T-cell (primary cell): ENCODE results near the gene ARGFX. TPM values are rescaled to one million over a fixed set of nuclear protein-coding genes. Genes with fewer than 3 reads are reported as not detected.
"Not testable (repeated sequence)": the region's sequence is repeated elsewhere in the genome, so short reads cannot be mapped to it uniquely, and the experiment has no call there.

Source experiments
- ATAC-seq, 4 experiments: fragments of 200-7000 bp in 3 of 4; fragments of 150-1000 bp in 1 of 4; cut with Tn5 transposase; replicated peaks in 1 of 4; 1 replicate in 3 of 4; 2 replicates in 1 of 4; pipeline ENCODE4 v1.10.0; 2021; ENCODE audit warnings: moderate library complexity in 3 of 4, mild to moderate bottlenecking in 2 of 4, moderate number of reproducible peaks in 1 of 4
- CTCF ChIA-PET, 2 donors: fragments of 300-600 bp; sonication (Branson Sonifier 250); formaldehyde crosslinking; loops; one replicate each; lab custom pipeline; 2022; ENCODE audit warnings: antibody characterized with exemption in 2 of 2; lab: Charles Lee
- POLR2A ChIA-PET, 2 donors: fragments of 300-600 bp; sonication (Branson Sonifier 250); formaldehyde crosslinking; loops; one replicate each; lab custom pipeline; 2022; ENCODE audit warnings: antibody characterized with exemption in 2 of 2; lab: Charles Lee
- DNase-seq, 35 experiments: peaks; one replicate each; pipeline versions ENCODE4 v3.0.0 to v3.0.0-alpha.2; 2013 to 2023
- H3K27ac ChIP-seq: one replicate; pipeline ENCODE4 v1.5.1; 2013; ENCODE audit warnings: low read length
- H3K27me3 ChIP-seq, 2 experiments: replicated peaks in 1 of 2; 1 replicate in 1 of 2; 2 replicates in 1 of 2; pipeline versions ENCODE4 v1.6.1 to v1.7.0; 2013; ENCODE audit warnings: low read length in 1 of 2, mixed read lengths in 1 of 2; ENCODE audit not compliant: control insufficient read depth in 2 of 2, insufficient read depth in 2 of 2; ENCODE audit errors: extremely low read depth in 1 of 2
- H3K36me3 ChIP-seq, 2 donors: 1 replicate in 1 of 2; 2 replicates in 1 of 2; pipeline versions ENCODE4 v1.6.1 to v1.7.0; 2013; ENCODE audit warnings: low read length in 1 of 2; ENCODE audit not compliant: control insufficient read depth in 2 of 2, insufficient read depth in 1 of 2; ENCODE audit errors: extremely low read depth in 1 of 2
- H3K4me1 ChIP-seq, 2 experiments: 1 replicate in 1 of 2; 2 replicates in 1 of 2; pipeline versions ENCODE4 v1.6.1 to v1.7.0; 2013; ENCODE audit warnings: low read length in 2 of 2, mixed read lengths in 1 of 2; ENCODE audit not compliant: insufficient read depth in 2 of 2, control insufficient read depth in 1 of 2; ENCODE audit errors: extremely low read depth in 1 of 2
- H3K4me3 ChIP-seq, 2 donors: 1 replicate in 1 of 2; 2 replicates in 1 of 2; pipeline versions ENCODE4 v1.5.1 to v1.7.0; 2013; ENCODE audit warnings: mild to moderate bottlenecking in 2 of 2, low read length in 1 of 2, moderate library complexity in 1 of 2; ENCODE audit not compliant: control insufficient read depth in 1 of 2; ENCODE audit errors: extremely low read depth in 1 of 2
- H3K9me3 ChIP-seq: 2 replicates; pipeline ENCODE4 v1.7.0; 2013
- H3K27ac Mint-ChIP-seq, 2 donors: one replicate each; pipeline ENCODE4 v1.8.0; 2020 to 2021; ENCODE audit warnings: mild to moderate bottlenecking in 2 of 2, mixed read lengths in 2 of 2
- H3K27me3 Mint-ChIP-seq, 2 donors: one replicate each; pipeline ENCODE4 v1.8.0; 2021 to 2022; ENCODE audit warnings: mixed read lengths in 2 of 2
- H3K36me3 Mint-ChIP-seq: one replicate; pipeline ENCODE4 v1.8.0; 2021; ENCODE audit warnings: mixed read lengths
- H3K4me1 Mint-ChIP-seq, 3 donors: one replicate each; pipeline ENCODE4 v1.8.0; 2020 to 2022; ENCODE audit warnings: mixed read lengths in 3 of 3, mild to moderate bottlenecking in 1 of 3
- H3K4me3 Mint-ChIP-seq, 3 donors: one replicate each; pipeline ENCODE4 v1.8.0; 2020 to 2022; ENCODE audit warnings: mild to moderate bottlenecking in 3 of 3, mixed read lengths in 3 of 3, moderate library complexity in 3 of 3
- H3K9me3 Mint-ChIP-seq, 3 donors: one replicate each; pipeline ENCODE4 v1.8.0; 2020 to 2022; ENCODE audit warnings: mixed read lengths in 3 of 3
- WGBS: methylation state at CpG from one replicate; pipeline ENCODE4 v1.1.5; 2013; ENCODE audit warnings: missing lambda C conversion rate; ENCODE audit not compliant: insufficient coverage; 5-methylcytosine and 5-hydroxymethylcytosine counted together
- total RNA-seq, 35 experiments: library from RNA in 6 of 35; stranded (reverse) in 6 of 35; fragments of 120-200 nt in 1 of 35; gene quantifications; one replicate each; pipeline versions ENCODE4 v1.2.1 to v1.2.4 and lab custom pipeline; 2013 to 2026

ARGFX gene
- total RNA-seq, 5 donors from 2014 or later (not counting 1 experiment from before 2014, with no cell fraction given): not detected

GRCh38 chr3:121594850-121595249, 27.1 kb downstream of the ARGFX start:
- ChIA-PET POLR2A (no interaction called here), CTCF (no interaction called here)
- Histone ChIP-seq H3K36me3 (no peaks in the 10 kb centered on the region), H3K27ac (no peak overlapping the region), H3K27me3 (no peaks in the 10 kb centered on the region), H3K4me1 (no peaks in the 10 kb centered on the region), H3K4me3 (no peak overlapping the region), H3K9me3 (no peaks in the 10 kb centered on the region)
- Mint-ChIP-seq H3K36me3 (no peaks in the 10 kb centered on the region), H3K27ac (no peak overlapping the region), H3K9me3 (no peaks in the 10 kb centered on the region), H3K27me3 (no peaks in the 10 kb centered on the region), H3K4me1 (no peaks in the 10 kb centered on the region), H3K4me3 (no peak overlapping the region)
- 75% methylated on average over 2 of the region's 2 CpGs for WGBS
- ATAC-seq (no peak), DNase-seq (no peak)

- POLR2A ChIA-PET: no interaction called here
- no peaks in the 10 kb centered on the region for H3K27me3 ChIP-seq
Measured at GRCh38 chr3:121595765-121596406, 28.1 kb downstream of the ARGFX start.

GRCh38 chr3:121598564-121598963, 30.8 kb downstream of the ARGFX start:
- H3K4me3 Mint-ChIP-seq: no peak overlapping the region
- no peak overlapping the region for H3K27ac Mint-ChIP-seq
- no peaks in the 10 kb centered on the region for H3K36me3 Mint-ChIP-seq
- CTCF ChIA-PET: interaction anchor here in 1 of 2 donors (0.5 kb wide), 1 partner anchor 545 kb away, joined by 6 read pairs; no protein-coding TSS in a partner anchor
- POLR2A ChIA-PET: interaction anchor here in 1 of 2 donors (0.7 kb wide), 1 partner anchor 76 kb away, joined by 6 read pairs; no protein-coding TSS in a partner anchor
- H3K27me3 ChIP-seq: no peaks in the 10 kb centered on the region
- H3K4me3 ChIP-seq: no peak overlapping the region
- H3K27ac ChIP-seq: no peak overlapping the region
- no peaks in the 10 kb centered on the region for H3K27me3 Mint-ChIP-seq
- no peaks in the 10 kb centered on the region for H3K9me3 ChIP-seq
- 100% methylated on average over 1 of the region's 2 CpGs for WGBS
- ATAC-seq (no peak), DNase-seq (no peak)
- no peaks in the 10 kb centered on the region for H3K4me1 ChIP-seq
- no peaks in the 10 kb centered on the region for H3K9me3 Mint-ChIP-seq
- no peaks in the 10 kb centered on the region for H3K4me1 Mint-ChIP-seq
- H3K36me3 ChIP-seq: no peaks in the 10 kb centered on the region

More at GRCh38 chr3:121595765-121596406, 28.1 kb downstream of the ARGFX start:
- Histone ChIP-seq H3K4me3 (no peak overlapping the region), H3K9me3 (no peaks in the 10 kb centered on the region), H3K27ac (no peak overlapping the region), H3K4me1 (no peaks in the 10 kb centered on the region), H3K36me3 (no peaks in the 10 kb centered on the region)
- CTCF ChIA-PET: no interaction called here
- Mint-ChIP-seq H3K27me3 (no peaks in the 10 kb centered on the region), H3K4me3 (no peak overlapping the region), H3K4me1 (no peaks in the 10 kb centered on the region), H3K36me3 (no peaks in the 10 kb centered on the region), H3K9me3 (no peaks in the 10 kb centered on the region), H3K27ac (no peak overlapping the region)
- ATAC-seq (no peak), DNase-seq (no peak)
- WGBS: 75% methylated on average over 1 of the region's 4 CpGs

DNA sequence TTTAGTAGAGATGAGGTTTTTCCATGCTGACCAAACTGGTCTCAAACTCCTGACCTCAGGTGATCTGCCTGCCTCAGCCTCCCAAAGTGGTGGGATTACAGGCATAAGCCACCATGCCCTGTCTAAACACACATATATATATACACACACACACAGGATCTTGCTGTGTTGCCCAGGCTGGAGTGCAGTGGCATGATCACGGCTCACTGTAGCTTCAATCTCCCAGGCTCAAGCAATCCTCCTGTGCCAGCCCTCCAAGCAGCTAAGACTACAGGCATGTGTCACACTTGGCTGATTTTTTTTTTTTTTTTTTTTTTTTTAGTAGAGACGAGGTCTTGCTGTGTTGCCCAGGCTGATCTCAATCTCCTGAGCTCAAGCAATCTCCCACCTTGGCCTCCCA, 32.2 kb downstream of the ARGFX start:
- POLR2A ChIA-PET: interaction anchor here in 1 of 2 donors (0.6 kb wide), 1 partner anchor 67 kb away, joined by 5 read pairs; no protein-coding TSS in a partner anchor
- CTCF ChIA-PET, H3K27me3 Mint-ChIP-seq, H3K4me1 ChIP-seq, H3K36me3 Mint-ChIP-seq, H3K27ac ChIP-seq, H3K36me3 ChIP-seq, H3K4me3 ChIP-seq, ATAC-seq, H3K27me3 ChIP-seq, H3K4me1 Mint-ChIP-seq, H3K4me3 Mint-ChIP-seq, H3K27ac Mint-ChIP-seq, DNase-seq, H3K9me3 Mint-ChIP-seq, H3K9me3 ChIP-seq: not testable (repeated sequence)
- no CpG with 5 or more reads among the region's 2 CpGs for WGBS

GRCh38 chr3:121601212-121601812, 33.6 kb downstream of the ARGFX start:
- H3K36me3 Mint-ChIP-seq: no peaks in the 10 kb centered on the region
- H3K4me1 Mint-ChIP-seq: no peaks in the 10 kb centered on the region
- Histone ChIP-seq H3K27ac (no peak overlapping the region), H3K27me3 (no peaks in the 10 kb centered on the region), H3K4me3 (no peak overlapping the region), H3K4me1 (no peaks in the 10 kb centered on the region), H3K9me3 (no peaks in the 10 kb centered on the region), H3K36me3 (no peaks in the 10 kb centered on the region)
- no peak overlapping the region for H3K27ac Mint-ChIP-seq
- POLR2A ChIA-PET: no interaction called here
- ATAC-seq: no peak
- CTCF ChIA-PET: interaction anchor here in 1 of 2 donors (0.5 kb wide), 1 partner anchor 892 kb away, joined by 3 read pairs; no protein-coding TSS in a partner anchor
- DNase-seq: no peak
- H3K9me3 Mint-ChIP-seq: no peaks in the 10 kb centered on the region
- H3K4me3 Mint-ChIP-seq: no peak overlapping the region
- no peaks in the 10 kb centered on the region for H3K27me3 Mint-ChIP-seq
- 40% methylated on average over 1 of the region's 4 CpGs for WGBS

- no peak overlapping the region for H3K4me3 Mint-ChIP-seq
- no peaks in the 10 kb centered on the region for H3K27me3 ChIP-seq
- no peaks in the 10 kb centered on the region for H3K9me3 ChIP-seq
- POLR2A ChIA-PET: interaction anchor here in 1 of 2 donors (0.5 kb wide), 1 partner anchor 94 kb away, joined by 3 read pairs; no protein-coding TSS in a partner anchor
- WGBS: no CpG with 5 or more reads among the region's 2 CpGs
- H3K4me3 ChIP-seq: no peak overlapping the region
- no peak overlapping the region for H3K27ac ChIP-seq
- DNase-seq (no peak), ATAC-seq (no peak)
- H3K36me3 Mint-ChIP-seq: no peaks in the 10 kb centered on the region
- no peaks in the 10 kb centered on the region for H3K4me1 Mint-ChIP-seq
- H3K36me3 ChIP-seq: no peaks in the 10 kb centered on the region
- no peaks in the 10 kb centered on the region for H3K4me1 ChIP-seq
- no peaks in the 10 kb centered on the region for H3K9me3 Mint-ChIP-seq
- no peak overlapping the region for H3K27ac Mint-ChIP-seq
- CTCF ChIA-PET: no interaction called here
- H3K27me3 Mint-ChIP-seq: no peaks in the 10 kb centered on the region
Measured at GRCh38 chr3:121604759-121605158, 37.0 kb downstream of the ARGFX start.
